Measurements from ENCODE around the gene DHX8. TPM values are rescaled to one million over a fixed set of nuclear protein-coding genes. Genes with fewer than 3 reads are reported as not detected.

The DHX8 gene
- 55.1 and 59.6 TPM in 2 replicates for total RNA-seq

GRCh38 chr17:43483674-43484551 lies at the start of gene DHX8:
DHX8 (plus strand) TSS chr17:43483975; CDS start chr17:43484038, 63 bp downstream.

GRCh38 chr17:43546319-43547188 lies 62.8 kb downstream of the DHX8 start, which contains the start of gene ETV4:
ETV4 (minus strand) TSS chr17:43546340; CDS start chr17:43545617, 723 bp downstream.

Small RNAs within 50 kb of the gene (small RNA-seq; reads per million reads assigned to genes)
- gene RNU6-406P (not detected), gene RNU6-971P (not detected)

Other genes with a start within 250 kb of the DHX8 start
- gene RNU2-1, start 250.0 kb upstream of the DHX8 start, total RNA-seq = not detected in 2 replicates
- gene ARL4D, start 85.0 kb upstream of the DHX8 start, total RNA-seq = 5.3 and 5.5 TPM in 2 replicates
- 15.6 and 27.8 TPM in 2 replicates for gene ETV4, start 62.4 kb downstream of the DHX8 start, total RNA-seq
- not detected in 2 replicates for gene MEOX1, start 177.9 kb downstream of the DHX8 start, total RNA-seq